ENCODE results near the gene PRMT3.
A peak's percentile ranks its signal among the peaks of the same experiment; 100 is the strongest.
"Not testable (repeated sequence)": the region's sequence is repeated elsewhere in the genome, so short reads cannot be mapped to it uniquely, and the experiment has no call there.

The PRMT3 gene

GRCh38 chr11:20470348-20470747 lies 82.8 kb downstream of the PRMT3 start:
- Histone ChIP-seq H3K9ac (ENCODE audit: low read depth, low read length, poor library complexity) (no peak overlapping the region), H3K4me3 (ENCODE audit: low read length in 2 of 2) (no peak overlapping the region), H2BK15ac (ENCODE audit: low read length) (no peak overlapping the region), H3K23ac (ENCODE audit: low read depth, low read length, poor library complexity) (no peak overlapping the region), H3K36me3 (replicated peaks in 1 of 2; ENCODE audit: control insufficient read depth in 2 of 2, insufficient read depth in 2 of 2, low read length in 2 of 2) (peaks cover 0 to 11% of the 10 kb centered on the region in 2 donors), H2BK12ac (ENCODE audit: low read length) (no peak overlapping the region), H3K14ac (ENCODE audit: low read length) (no peak overlapping the region), H4K91ac (ENCODE audit: low read depth, low read length, poor library complexity) (no peak overlapping the region), H3K4me1 (ENCODE audit: control insufficient read depth in 2 of 2, insufficient read depth in 1 of 2, low read depth in 1 of 2, low read length in 2 of 2) (peaks cover 6% of the 10 kb centered on the region in 2 donors), H3K4me2 (ENCODE audit: insufficient read depth, low read length, poor library complexity, severe bottlenecking) (no peak overlapping the region), H3K18ac (ENCODE audit: low read length) (no peak overlapping the region), H2AK5ac (ENCODE audit: low read depth, low read length) (no peak overlapping the region), H2BK120ac (ENCODE audit: low read depth, low read length) (no peak overlapping the region), H3K9me3 (replicated peaks in 1 of 2; ENCODE audit: control insufficient read depth in 2 of 2, insufficient read depth in 1 of 2, low read depth in 1 of 2, low read length in 2 of 2) (peaks cover 0 to 5% of the 10 kb centered on the region in 2 donors), H3K79me1 (ENCODE audit: low read depth, low read length) (no peaks in the 10 kb centered on the region), H2BK5ac (ENCODE audit: low read length) (no peak overlapping the region), H3K4ac (ENCODE audit: low read length) (no peak overlapping the region), H4K8ac (ENCODE audit: low read depth, low read length) (no peak overlapping the region), H3K27ac (replicated peaks; ENCODE audit: low read length) (no peak overlapping the region), H2AFZ (ENCODE audit: low read length) (no peak overlapping the region), H3K27me3 (ENCODE audit: control insufficient read depth in 3 of 3, insufficient read depth in 3 of 3, low read depth in 1 of 3, low read length in 3 of 3) (no peaks in the 10 kb centered on the region)
- no CpG with 5 or more reads among the region's 4 CpGs for WGBS, 2 donors (ENCODE audit: extremely low coverage in 2 of 2, insufficient read length in 2 of 2, insufficient replicate concordance in 1 of 2)
- DNase-seq (ENCODE audit: low spot score): no peak

GRCh38 chr11:20471929-20472328 lies 84.4 kb downstream of the PRMT3 start:
- not testable (repeated sequence) for H3K4me3 ChIP-seq (ENCODE audit: low read length in 2 of 2); H3K36me3 ChIP-seq (replicated peaks in 1 of 2; ENCODE audit: control insufficient read depth in 2 of 2, insufficient read depth in 2 of 2, low read length in 2 of 2); H4K91ac ChIP-seq (ENCODE audit: low read depth, low read length, poor library complexity); H3K79me1 ChIP-seq (ENCODE audit: low read depth, low read length); H3K14ac ChIP-seq (ENCODE audit: low read length); H2BK5ac ChIP-seq (ENCODE audit: low read length); H3K27me3 ChIP-seq (ENCODE audit: control insufficient read depth in 3 of 3, insufficient read depth in 3 of 3, low read depth in 1 of 3, low read length in 3 of 3); H2BK15ac ChIP-seq (ENCODE audit: low read length); H3K9ac ChIP-seq (ENCODE audit: low read depth, low read length, poor library complexity); H3K4me2 ChIP-seq (ENCODE audit: insufficient read depth, low read length, poor library complexity, severe bottlenecking); H3K4ac ChIP-seq (ENCODE audit: low read length); H2AFZ ChIP-seq (ENCODE audit: low read length); H3K23ac ChIP-seq (ENCODE audit: low read depth, low read length, poor library complexity); H3K18ac ChIP-seq (ENCODE audit: low read length); H3K4me1 ChIP-seq (ENCODE audit: control insufficient read depth in 2 of 2, insufficient read depth in 1 of 2, low read depth in 1 of 2, low read length in 2 of 2); H3K27ac ChIP-seq (replicated peaks; ENCODE audit: low read length); H3K9me3 ChIP-seq (replicated peaks in 1 of 2; ENCODE audit: control insufficient read depth in 2 of 2, insufficient read depth in 1 of 2, low read depth in 1 of 2, low read length in 2 of 2); H2BK12ac ChIP-seq (ENCODE audit: low read length); H4K8ac ChIP-seq (ENCODE audit: low read depth, low read length); DNase-seq (ENCODE audit: low spot score); H2BK120ac ChIP-seq (ENCODE audit: low read depth, low read length); H2AK5ac ChIP-seq (ENCODE audit: low read depth, low read length)

- Histone ChIP-seq H4K91ac (ENCODE audit: low read depth, low read length, poor library complexity) (no peak overlapping the region), H2BK5ac (ENCODE audit: low read length) (no peak overlapping the region), H3K4ac (ENCODE audit: low read length) (no peak overlapping the region), H2AFZ (ENCODE audit: low read length) (peak overlapping the region; percentile 69), H3K4me1 (ENCODE audit: control insufficient read depth in 2 of 2, insufficient read depth in 1 of 2, low read depth in 1 of 2, low read length in 2 of 2) (peaks cover 6 to 9% of the 10 kb centered on the region in 2 donors), H3K36me3 (replicated peaks in 1 of 2; ENCODE audit: control insufficient read depth in 2 of 2, insufficient read depth in 2 of 2, low read length in 2 of 2) (peaks cover 0 to 5% of the 10 kb centered on the region in 2 donors), H3K9me3 (replicated peaks in 1 of 2; ENCODE audit: control insufficient read depth in 2 of 2, insufficient read depth in 1 of 2, low read depth in 1 of 2, low read length in 2 of 2) (peaks cover 0 to 5% of the 10 kb centered on the region in 2 donors), H3K23ac (ENCODE audit: low read depth, low read length, poor library complexity) (no peak overlapping the region), H2BK120ac (ENCODE audit: low read depth, low read length) (no peak overlapping the region), H4K8ac (ENCODE audit: low read depth, low read length) (no peak overlapping the region), H3K4me2 (ENCODE audit: insufficient read depth, low read length, poor library complexity, severe bottlenecking) (no peak overlapping the region), H2BK15ac (ENCODE audit: low read length) (no peak overlapping the region), H2BK12ac (ENCODE audit: low read length) (no peak overlapping the region), H3K14ac (ENCODE audit: low read length) (no peak overlapping the region), H3K79me1 (ENCODE audit: low read depth, low read length) (no peaks in the 10 kb centered on the region), H3K27me3 (ENCODE audit: control insufficient read depth in 3 of 3, insufficient read depth in 3 of 3, low read depth in 1 of 3, low read length in 3 of 3) (no peaks in the 10 kb centered on the region), H3K27ac (replicated peaks; ENCODE audit: low read length) (peak overlapping the region; percentile 5), H3K4me3 (ENCODE audit: low read length in 2 of 2) (no peak overlapping the region), H3K18ac (ENCODE audit: low read length) (no peak overlapping the region), H2AK5ac (ENCODE audit: low read depth, low read length) (no peak overlapping the region), H3K9ac (ENCODE audit: low read depth, low read length, poor library complexity) (no peak overlapping the region)
- WGBS, 2 donors (ENCODE audit: extremely low coverage in 2 of 2, insufficient read length in 2 of 2, insufficient replicate concordance in 1 of 2): no CpG with 5 or more reads among the region's 7 CpGs
- no peak for DNase-seq (ENCODE audit: low spot score)
These were observed 86.8 kb downstream of the PRMT3 start for GRCh38 chr11:20474176-20474881.

GRCh38 chr11:20474882-20475517 lies 87.5 kb downstream of the PRMT3 start:
- no peak overlapping the region for H3K23ac ChIP-seq (ENCODE audit: low read depth, low read length, poor library complexity)
- H2AFZ ChIP-seq (ENCODE audit: low read length): peak overlapping the region; percentile 69
- H4K8ac ChIP-seq (ENCODE audit: low read depth, low read length): no peak overlapping the region
- H2BK12ac ChIP-seq (ENCODE audit: low read length): no peak overlapping the region
- H2BK15ac ChIP-seq (ENCODE audit: low read length): no peak overlapping the region
- no peak overlapping the region for H3K9ac ChIP-seq (ENCODE audit: low read depth, low read length, poor library complexity)
- H3K27me3 ChIP-seq (ENCODE audit: control insufficient read depth in 3 of 3, insufficient read depth in 3 of 3, low read depth in 1 of 3, low read length in 3 of 3): no peaks in the 10 kb centered on the region
- H3K27ac ChIP-seq (replicated peaks; ENCODE audit: low read length): no peak overlapping the region
- no peak overlapping the region for H3K4me3 ChIP-seq (ENCODE audit: low read length in 2 of 2)
- peaks cover 0 to 5% of the 10 kb centered on the region in 2 donors for H3K36me3 ChIP-seq (replicated peaks in 1 of 2; ENCODE audit: control insufficient read depth in 2 of 2, insufficient read depth in 2 of 2, low read length in 2 of 2)
- H3K18ac ChIP-seq (ENCODE audit: low read length): no peak overlapping the region
- no peak overlapping the region for H3K4ac ChIP-seq (ENCODE audit: low read length)
- H3K79me1 ChIP-seq (ENCODE audit: low read depth, low read length): no peaks in the 10 kb centered on the region
- peaks cover 0 to 5% of the 10 kb centered on the region in 2 donors for H3K9me3 ChIP-seq (replicated peaks in 1 of 2; ENCODE audit: control insufficient read depth in 2 of 2, insufficient read depth in 1 of 2, low read depth in 1 of 2, low read length in 2 of 2)
- H2BK5ac ChIP-seq (ENCODE audit: low read length): no peak overlapping the region
- H3K4me2 ChIP-seq (ENCODE audit: insufficient read depth, low read length, poor library complexity, severe bottlenecking): no peak overlapping the region
- no CpG with 5 or more reads among the region's 2 CpGs for WGBS, 2 donors (ENCODE audit: extremely low coverage in 2 of 2, insufficient read length in 2 of 2, insufficient replicate concordance in 1 of 2)
- DNase-seq (ENCODE audit: low spot score): no peak
- no peak overlapping the region for H2BK120ac ChIP-seq (ENCODE audit: low read depth, low read length)
- peaks cover 6 to 9% of the 10 kb centered on the region in 2 donors for H3K4me1 ChIP-seq (ENCODE audit: control insufficient read depth in 2 of 2, insufficient read depth in 1 of 2, low read depth in 1 of 2, low read length in 2 of 2)
- no peak overlapping the region for H4K91ac ChIP-seq (ENCODE audit: low read depth, low read length, poor library complexity)
- no peak overlapping the region for H3K14ac ChIP-seq (ENCODE audit: low read length)
- no peak overlapping the region for H2AK5ac ChIP-seq (ENCODE audit: low read depth, low read length)
